Stimulated activated CD8-positive, alpha-beta memory T cell treated with anti-CD3 and anti-CD28 coated beads, Interleukin-15, amount 100 ng/mL, for 1 hour (primary cell): ENCODE measurements around the gene NAPB.

Source experiments
- DNase-seq: peaks from one replicate; pipeline ENCODE4 v3.0.0-alpha.2; 2020; ENCODE audit warnings: low read depth

Gene NAPB

GRCh38 chr20:23404196-23404595 is 17.1 kb downstream of the NAPB start:
- DNase-seq: no peak

- DNase-seq: no peak
Measured at GRCh38 chr20:23403751-23404150, 17.5 kb downstream of the NAPB start.

- no peak for DNase-seq
Measured at GRCh38 chr20:23401051-23401450, 20.2 kb downstream of the NAPB start.

- DNase-seq: no peak
Measured at GRCh38 chr20:23399568-23400241, 21.6 kb downstream of the NAPB start.

GRCh38 chr20:23397961-23398360 is 23.3 kb downstream of the NAPB start:
- no peak for DNase-seq

GRCh38 chr20:23396950-23397627 is 24.2 kb downstream of the NAPB start:
- DNase-seq: no peak

GRCh38 chr20:23393996-23394775 is 27.1 kb downstream of the NAPB start:
- no peak for DNase-seq

- DNase-seq: no peak
Measured at GRCh38 chr20:23391707-23392310, 29.5 kb downstream of the NAPB start.

- DNase-seq: no peak
Measured at GRCh38 chr20:23390091-23390774, 31.1 kb downstream of the NAPB start.

GRCh38 chr20:23387118-23387443 is 34.2 kb downstream of the NAPB start:
- no peak for DNase-seq

GRCh38 chr20:23386304-23387117 is 34.8 kb downstream of the NAPB start:
- DNase-seq: no peak

GRCh38 chr20:23381876-23382275 is 39.4 kb downstream of the NAPB start:
- no peak for DNase-seq

GRCh38 chr20:23379772-23380171 is 41.5 kb downstream of the NAPB start:
- DNase-seq: no peak

- no peak for DNase-seq
Measured at GRCh38 chr20:23375827-23376226, 45.5 kb downstream of the NAPB start.

- no peak for DNase-seq
Measured at GRCh38 chr20:23374441-23374840, 46.8 kb downstream of the NAPB start.

GRCh38 chr20:23371496-23371895 is 49.8 kb downstream of the NAPB start:
- DNase-seq: no peak

- no peak for DNase-seq
Measured at GRCh38 chr20:23370873-23371272, 50.4 kb downstream of the NAPB start.

- no peak for DNase-seq
Measured at GRCh38 chr20:23370274-23370673, 51.0 kb downstream of the NAPB start.

GRCh38 chr20:23369072-23369823 is 52.0 kb downstream of the NAPB start:
- no peak for DNase-seq

- no peak for DNase-seq
Measured at GRCh38 chr20:23368316-23369071, 52.8 kb downstream of the NAPB start.
